ENCODE measurements around the gene H2BK1.

H2BK1 gene

GRCh38 chr7:151210087-151210854, at the start of gene H2BK1:
Gene H2BK1 (minus strand): TSS chr7:151210488. CDS start chr7:151210318, 170 bp downstream.
- CTCF ChIA-PET: no interaction called here

GRCh38 chr7:151257990-151258389, 47.7 kb upstream of the H2BK1 start:
- H3K4me1 Mint-ChIP-seq: no peaks in the 10 kb centered on the region
- peaks cover 91% of the 10 kb centered on the region for H3K27me3 Mint-ChIP-seq
- DNase-seq: no peak
- H3K36me3 Mint-ChIP-seq: no peaks in the 10 kb centered on the region
- H3K27ac Mint-ChIP-seq: no peak overlapping the region
- H3K9me3 Mint-ChIP-seq: no peaks in the 10 kb centered on the region
- CTCF ChIA-PET: interaction anchor here (2.9 kb wide), 1 partner anchor 14 kb away, joined by 14 read pairs; no protein-coding TSS in a partner anchor
- no peak overlapping the region for H3K4me3 Mint-ChIP-seq

More at GRCh38 chr7:151210087-151210854, at the start of gene H2BK1:
- no peaks in the 10 kb centered on the region for H3K9me3 Mint-ChIP-seq
- no peak for DNase-seq
- peaks cover 15% of the 10 kb centered on the region for H3K36me3 Mint-ChIP-seq
- peaks cover 11% of the 10 kb centered on the region for H3K27me3 Mint-ChIP-seq
- no peak within 1 kb of the TSS for H3K4me3 Mint-ChIP-seq
- peaks cover 25% of the 10 kb centered on the region for H3K4me1 Mint-ChIP-seq
- no peak within 1 kb of the TSS for H3K27ac Mint-ChIP-seq

- Mint-ChIP-seq H3K4me1 (no peaks in the 10 kb centered on the region), H3K27me3 (peaks cover 88% of the 10 kb centered on the region), H3K9me3 (no peaks in the 10 kb centered on the region), H3K27ac (no peak overlapping the region), H3K4me3 (no peak overlapping the region), H3K36me3 (no peaks in the 10 kb centered on the region)
- no peak for DNase-seq
- CTCF ChIA-PET: interaction anchor here (2.9 kb wide), 1 partner anchor 13 kb away, joined by 14 read pairs; no protein-coding TSS in a partner anchor
These were observed 46.2 kb upstream of the H2BK1 start for GRCh38 chr7:151256410-151257045.

- peaks cover 5% of the 10 kb centered on the region for H3K4me1 Mint-ChIP-seq
- H3K27me3 Mint-ChIP-seq: peaks cover 88% of the 10 kb centered on the region
- CTCF ChIA-PET: interaction anchor here (2.9 kb wide), 1 partner anchor 12 kb away, joined by 14 read pairs; no protein-coding TSS in a partner anchor
- no peak overlapping the region for H3K27ac Mint-ChIP-seq
- no peak for DNase-seq
- no peaks in the 10 kb centered on the region for H3K9me3 Mint-ChIP-seq
- no peaks in the 10 kb centered on the region for H3K36me3 Mint-ChIP-seq
- no peak overlapping the region for H3K4me3 Mint-ChIP-seq
These were observed 45.1 kb upstream of the H2BK1 start for GRCh38 chr7:151255390-151255789.

- Mint-ChIP-seq H3K9me3 (no peaks in the 10 kb centered on the region), H3K27ac (no peak overlapping the region), H3K36me3 (no peaks in the 10 kb centered on the region), H3K27me3 (peaks cover 90% of the 10 kb centered on the region), H3K4me1 (peaks cover 6% of the 10 kb centered on the region), H3K4me3 (no peak overlapping the region)
- CTCF ChIA-PET: interaction anchor here (0.9 kb wide), 1 partner anchor 11 kb away, joined by 4 read pairs; no protein-coding TSS in a partner anchor
- DNase-seq: no peak
These were observed 44.6 kb upstream of the H2BK1 start for GRCh38 chr7:151254851-151255250.

GRCh38 chr7:151254316-151254715, 44.0 kb upstream of the H2BK1 start:
- Mint-ChIP-seq H3K9me3 (no peaks in the 10 kb centered on the region), H3K4me1 (peaks cover 10% of the 10 kb centered on the region), H3K36me3 (no peaks in the 10 kb centered on the region), H3K27me3 (peaks cover 95% of the 10 kb centered on the region), H3K27ac (no peak overlapping the region), H3K4me3 (no peak overlapping the region)
- CTCF ChIA-PET: interaction anchor here (0.9 kb wide), 1 partner anchor 10 kb away, joined by 4 read pairs; no protein-coding TSS in a partner anchor
- DNase-seq: no peak

- H3K4me3 Mint-ChIP-seq: no peak overlapping the region
- no peaks in the 10 kb centered on the region for H3K9me3 Mint-ChIP-seq
- H3K27ac Mint-ChIP-seq: no peak overlapping the region
- H3K27me3 Mint-ChIP-seq: peaks cover 97% of the 10 kb centered on the region
- peaks cover 16% of the 10 kb centered on the region for H3K4me1 Mint-ChIP-seq
- DNase-seq: no peak
- H3K36me3 Mint-ChIP-seq: no peaks in the 10 kb centered on the region
- CTCF ChIA-PET: interaction anchor here (0.5 to 1.3 kb wide), 3 partner anchors 9 to 128 kb away, joined by 3 to 5 read pairs (median 3); no protein-coding TSS in a partner anchor
These were observed 42.8 kb upstream of the H2BK1 start for GRCh38 chr7:151252961-151253711.

- Mint-ChIP-seq H3K4me3 (no peak overlapping the region), H3K27me3 (peaks cover 97% of the 10 kb centered on the region), H3K27ac (no peak overlapping the region), H3K9me3 (no peaks in the 10 kb centered on the region), H3K4me1 (peaks cover 20% of the 10 kb centered on the region), H3K36me3 (no peaks in the 10 kb centered on the region)
- no peak for DNase-seq
- CTCF ChIA-PET: interaction anchor here (0.5 to 1.3 kb wide), 3 partner anchors 8 to 128 kb away, joined by 3 to 5 read pairs (median 3); no protein-coding TSS in a partner anchor
These were observed 42.2 kb upstream of the H2BK1 start for GRCh38 chr7:151252561-151252835.

- no peak for DNase-seq
- Mint-ChIP-seq H3K9me3 (no peaks in the 10 kb centered on the region), H3K27ac (no peak overlapping the region), H3K4me1 (peaks cover 20% of the 10 kb centered on the region), H3K36me3 (no peaks in the 10 kb centered on the region), H3K4me3 (no peak overlapping the region), H3K27me3 (peaks cover 97% of the 10 kb centered on the region)
- CTCF ChIA-PET: interaction anchor here (1.3 to 2.0 kb wide), 2 partner anchors 8 to 84 kb away, joined by 5 read pairs; partner anchors contain the start of gene GBX1
These were observed 41.6 kb upstream of the H2BK1 start for GRCh38 chr7:151251689-151252560.

GRCh38 chr7:151251328-151251688, 41.0 kb upstream of the H2BK1 start:
- CTCF ChIA-PET: interaction anchor here (2.0 kb wide), 1 partner anchor 84 kb away, joined by 5 read pairs; the partner anchor contains the start of gene GBX1

GRCh38 chr7:151250181-151251132, 40.2 kb upstream of the H2BK1 start:
- CTCF ChIA-PET: interaction anchor here (2.0 kb wide), 1 partner anchor 83 kb away, joined by 5 read pairs; the partner anchor contains the start of gene GBX1
- H3K27me3 Mint-ChIP-seq: peaks cover 97% of the 10 kb centered on the region

More at GRCh38 chr7:151251328-151251688, 41.0 kb upstream of the H2BK1 start:
- H3K4me3 Mint-ChIP-seq: no peak overlapping the region
- H3K27ac Mint-ChIP-seq: no peak overlapping the region
- no peak for DNase-seq
- H3K36me3 Mint-ChIP-seq: no peaks in the 10 kb centered on the region
- H3K4me1 Mint-ChIP-seq: peaks cover 20% of the 10 kb centered on the region
- H3K9me3 Mint-ChIP-seq: no peaks in the 10 kb centered on the region
- H3K27me3 Mint-ChIP-seq: peaks cover 97% of the 10 kb centered on the region

GRCh38 chr7:151249732-151250072, 39.4 kb upstream of the H2BK1 start:
- no peak overlapping the region for H3K4me3 Mint-ChIP-seq
- H3K4me1 Mint-ChIP-seq: peaks cover 26% of the 10 kb centered on the region
- no peak overlapping the region for H3K27ac Mint-ChIP-seq
- no peak for DNase-seq
- CTCF ChIA-PET: no interaction called here
- no peaks in the 10 kb centered on the region for H3K36me3 Mint-ChIP-seq
- H3K27me3 Mint-ChIP-seq: peaks cover 96% of the 10 kb centered on the region
- H3K9me3 Mint-ChIP-seq: no peaks in the 10 kb centered on the region

More at GRCh38 chr7:151250181-151251132, 40.2 kb upstream of the H2BK1 start:
- H3K9me3 Mint-ChIP-seq: no peaks in the 10 kb centered on the region
- H3K4me1 Mint-ChIP-seq: peaks cover 22% of the 10 kb centered on the region
- DNase-seq: no peak
- H3K36me3 Mint-ChIP-seq: no peaks in the 10 kb centered on the region
- H3K27ac Mint-ChIP-seq: no peak overlapping the region
- H3K4me3 Mint-ChIP-seq: no peak overlapping the region
